ENCODE data around the gene BNC1. TPM values are rescaled to one million over a fixed set of nuclear protein-coding genes. Genes with fewer than 3 reads are reported as not detected.

BNC1 gene
- total RNA-seq, 1 donor from 2014 or later: not detected

Other genes with a start within 250 kb of the BNC1 start
- 47.9 and 54.2 TPM in 2 replicates for gene BTBD1, start 217.4 kb downstream of the BNC1 start, total RNA-seq
- gene TM6SF1, start 177.0 kb downstream of the BNC1 start, total RNA-seq: 3.9 and 4.1 TPM in 2 replicates
- 1.8 and 3.5 TPM in 2 replicates for gene HDGFL3, start 76.8 kb downstream of the BNC1 start, total RNA-seq
- gene SH3GL3, start 162.7 kb upstream of the BNC1 start, total RNA-seq: not detected in 2 replicates